ENCODE data around the gene PHC1.
A peak's percentile ranks its signal among the peaks of the same experiment; 100 is the strongest.
"Not testable (repeated sequence)": the region's sequence is repeated elsewhere in the genome, so short reads cannot be mapped to it uniquely, and the experiment has no call there.

PHC1 gene

GRCh38 chr12:8911606-8912268 lies 2.6 kb upstream of the PHC1 start:
- DNase-seq: no peak

- DNase-seq: peak; percentile 17
Measured at GRCh38 chr12:8912914-8913313, 1.4 kb upstream of the PHC1 start.

- DNase-seq: no peak
Measured at GRCh38 chr12:8913702-8914032, 642 bp upstream of the PHC1 start.

GRCh38 chr12:8914716-8915526 lies 612 bp downstream of the PHC1 start:
- DNase-seq: peak; percentile 62

GRCh38 chr12:8916154-8916553 lies 1.8 kb downstream of the PHC1 start:
- DNase-seq: no peak

- no peak for DNase-seq
Measured at GRCh38 chr12:8917031-8917430, 2.7 kb downstream of the PHC1 start.

GRCh38 chr12:8917751-8918150 lies 3.4 kb downstream of the PHC1 start:
- DNase-seq: no peak

- DNase-seq: not testable (repeated sequence)
Measured at GRCh38 chr12:8919643-8920042, 5.3 kb downstream of the PHC1 start.

GRCh38 chr12:8922544-8922943 lies 8.2 kb downstream of the PHC1 start:
- DNase-seq: no peak

- not testable (repeated sequence) for DNase-seq
Measured at GRCh38 chr12:8930655-8931323, 16.5 kb downstream of the PHC1 start.

- not testable (repeated sequence) for DNase-seq
Measured at GRCh38 chr12:8932464-8932863, 18.2 kb downstream of the PHC1 start.

- DNase-seq: not testable (repeated sequence)
Measured at GRCh38 chr12:8934080-8934479, 19.8 kb downstream of the PHC1 start.

GRCh38 chr12:8936735-8937134 lies 22.4 kb downstream of the PHC1 start:
- DNase-seq: no peak

GRCh38 chr12:8937842-8938442 lies 23.6 kb downstream of the PHC1 start:
- not testable (repeated sequence) for DNase-seq

GRCh38 chr12:8941691-8942478 lies 27.6 kb downstream of the PHC1 start:
- no peak for DNase-seq

GRCh38 chr12:8943565-8944186 lies 29.4 kb downstream of the PHC1 start:
- no peak for DNase-seq

- no peak for DNase-seq
Measured at GRCh38 chr12:8946733-8947132, 32.4 kb downstream of the PHC1 start.

GRCh38 chr12:8947737-8948136 lies 33.4 kb downstream of the PHC1 start:
- DNase-seq: no peak

- no peak for DNase-seq
Measured at GRCh38 chr12:8948701-8949341, 34.5 kb downstream of the PHC1 start.

GRCh38 chr12:8949342-8950220 lies 35.3 kb downstream of the PHC1 start, which contains the start of gene M6PR:
TSS of gene M6PR (minus strand) at chr12:8949645. CDS start at chr12:8946404, 3,241 bp downstream.
- peak; percentile 95 for DNase-seq

GRCh38 chr12:8950221-8950527 lies 35.9 kb downstream of the PHC1 start:
- DNase-seq: no peak

All from activated CD4-positive, alpha-beta T cell treated with anti-CD3 and anti-CD28 coated beads for 48 hours (primary cell).